Vagina (tissue), 2 donors: Measurements from ENCODE around the gene GALNT5.

Experiments
- CTCF ChIP-seq, 3 experiments: fragments of 450-650 bp in 2 of 3; fragments of 200-600 bp in 1 of 3; sonication (generic) in 1 of 3; IDR thresholded peaks; one replicate each; pipeline ENCODE4 v1.5.1; 2017 to 2019; ENCODE audit warnings: antibody characterized with exemption in 3 of 3, mild to moderate bottlenecking in 2 of 3, moderate library complexity in 2 of 3
- POLR2AphosphoS5 ChIP-seq, 2 donors: sonication (generic); formaldehyde crosslinking; IDR thresholded peaks; one replicate each; pipeline ENCODE4 v1.9.0; 2017; ENCODE audit warnings: antibody characterized with exemption in 2 of 2, mild to moderate bottlenecking in 2 of 2, low read depth in 1 of 2; ENCODE audit not compliant: insufficient read depth in 1 of 2

- no peak for TF ChIP-seq POLR2AphosphoS5 (IDR thresholded peaks at IDR 0.05; ENCODE audit: insufficient read depth in 1 of 2, low read depth in 1 of 2)
- no peak for TF ChIP-seq CTCF (IDR thresholded peaks at IDR 0.05)
These were observed 4.7 kb downstream of the GALNT5 start for GRCh38 chr2:157262248-157262647.
